GM18867 (cell line): ENCODE measurements around the gene DIS3L2.
"Not testable (repeated sequence)": the region's sequence is repeated elsewhere in the genome, so short reads cannot be mapped to it uniquely, and the experiment has no call there.

Source experiments
- ATAC-seq: cut with Tn5 transposase; IDR thresholded peaks from one replicate; pipeline ENCODE4 v1.9.1; 2021; ENCODE audit warnings: mild to moderate bottlenecking, moderate library complexity; ENCODE audit not compliant: unreplicated experiment

DIS3L2 gene

GRCh38 chr2:232111551-232111950 lies 150.0 kb downstream of the DIS3L2 start:
- no peak for ATAC-seq

DNA sequence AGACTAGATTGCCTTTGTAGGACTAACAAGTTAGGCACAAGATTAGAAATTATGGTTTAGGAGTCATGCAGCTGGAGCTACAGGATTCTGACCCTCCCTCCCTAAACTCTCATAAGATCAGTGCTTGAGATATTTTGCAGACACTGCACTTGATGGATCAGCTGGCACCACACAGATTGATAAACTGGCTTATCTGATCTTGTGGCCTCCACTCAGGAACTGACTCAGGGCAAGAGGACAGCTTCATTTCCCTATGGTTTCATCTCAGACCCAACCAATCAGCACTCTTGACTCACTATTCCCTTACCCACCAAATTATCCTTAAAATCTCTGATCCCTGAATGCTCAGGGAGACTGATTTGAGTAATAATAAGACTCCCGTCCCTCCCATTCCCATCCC lies 152.3 kb downstream of the DIS3L2 start:
- no peak for ATAC-seq

DNA sequence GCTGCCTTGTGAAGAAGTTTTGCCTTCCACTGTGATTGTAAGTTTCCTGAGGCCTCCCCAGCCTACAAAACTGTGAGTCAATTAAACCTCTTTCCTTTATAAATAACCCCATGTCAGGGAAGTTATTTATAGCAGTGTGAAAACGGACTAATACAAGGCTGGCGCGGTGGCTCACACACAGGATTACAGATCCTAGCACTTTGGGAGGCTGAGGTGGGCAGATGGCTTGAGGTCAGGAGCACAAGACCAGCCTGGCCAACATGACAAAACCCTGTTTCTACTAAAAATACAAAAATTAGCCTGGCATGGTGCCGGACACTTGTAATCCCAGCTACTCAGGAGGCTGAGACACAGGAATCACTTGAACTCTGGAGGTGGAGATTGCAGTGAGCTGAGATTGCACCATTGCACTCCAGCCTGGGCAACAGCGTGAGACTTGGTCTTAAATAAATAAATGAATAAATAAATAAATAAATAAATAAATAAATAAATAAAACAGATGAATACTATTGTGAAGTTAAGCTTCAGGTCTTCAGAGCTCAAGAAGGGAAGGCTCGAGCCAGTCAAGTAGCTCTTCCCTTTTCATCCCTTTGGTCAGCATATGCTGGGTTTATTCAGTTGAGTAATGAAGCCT lies 154.3 kb downstream of the DIS3L2 start:
- ATAC-seq, result not testable (repeated sequence)

GRCh38 chr2:232116852-232117251 lies 155.3 kb downstream of the DIS3L2 start:
- ATAC-seq, result no peak

GRCh38 chr2:232117413-232117812 lies 155.9 kb downstream of the DIS3L2 start:
- no peak for ATAC-seq

DNA sequence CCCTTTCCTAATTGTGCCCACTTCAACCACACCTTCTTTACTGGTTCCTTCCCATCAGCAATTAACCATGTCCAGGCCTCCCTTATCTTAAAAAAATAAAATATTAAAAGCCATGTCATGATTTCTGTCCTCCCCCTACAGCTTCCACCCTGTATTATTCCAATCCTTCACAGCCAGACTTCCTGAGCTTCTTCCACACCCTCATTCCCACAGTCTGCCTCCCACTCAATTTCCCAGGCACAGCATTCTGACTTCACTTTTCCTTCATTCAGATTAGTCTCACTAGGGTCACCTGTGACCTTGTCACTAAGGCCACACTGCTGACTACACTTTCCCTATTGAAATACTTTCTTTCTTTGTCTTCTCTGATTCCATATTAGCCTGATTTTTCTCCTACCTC lies 159.4 kb downstream of the DIS3L2 start:
- no peak for ATAC-seq

- ATAC-seq, result no peak
Observed at GRCh38 chr2:232124309-232124708, 162.8 kb downstream of the DIS3L2 start.

- ATAC-seq, result no peak
Observed at GRCh38 chr2:232126301-232127099, 165.0 kb downstream of the DIS3L2 start.

DNA sequence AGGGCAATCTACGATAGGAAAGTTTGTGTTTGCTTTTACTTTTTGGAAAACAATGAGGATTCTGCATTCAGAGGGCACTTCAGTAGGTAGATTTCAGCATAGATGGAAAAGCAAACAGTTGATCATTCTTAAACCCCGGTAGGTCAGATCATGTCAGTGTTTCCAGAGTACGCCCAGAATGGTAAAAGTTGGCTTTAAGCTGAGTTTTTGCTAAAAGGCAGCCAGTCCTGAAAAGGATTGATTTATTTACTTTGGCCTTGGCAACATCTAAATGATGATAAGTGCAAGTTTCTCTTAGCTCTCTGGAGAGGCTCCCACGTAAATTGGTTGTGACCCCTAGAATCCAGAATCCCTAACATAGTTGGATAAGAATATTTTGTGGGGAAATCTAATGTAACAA lies 168.0 kb downstream of the DIS3L2 start:
- no peak for ATAC-seq

- no peak for ATAC-seq
Observed at GRCh38 chr2:232132181-232132580, 170.7 kb downstream of the DIS3L2 start.

DNA sequence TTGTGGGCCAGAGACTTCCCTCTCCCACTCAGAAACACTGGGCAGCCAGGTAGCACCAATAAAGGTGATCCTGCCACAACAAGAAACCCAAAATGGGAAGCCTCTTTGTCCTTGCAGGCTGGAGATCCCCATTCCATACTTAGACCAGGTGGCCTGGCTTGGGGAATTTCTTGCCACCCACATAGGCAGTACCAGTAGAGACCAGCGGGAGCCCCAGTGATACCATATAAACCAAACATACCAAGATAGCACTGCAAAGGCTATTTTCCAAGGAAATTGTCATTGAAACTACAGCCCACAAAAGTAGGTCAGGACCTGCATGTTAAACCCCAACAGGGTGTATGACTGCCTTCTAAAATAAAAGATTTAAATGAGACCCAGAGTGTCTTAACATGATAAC lies 171.6 kb downstream of the DIS3L2 start:
- no peak for ATAC-seq

- ATAC-seq, result no peak
Observed at GRCh38 chr2:232134939-232135338, 173.4 kb downstream of the DIS3L2 start.

DNA sequence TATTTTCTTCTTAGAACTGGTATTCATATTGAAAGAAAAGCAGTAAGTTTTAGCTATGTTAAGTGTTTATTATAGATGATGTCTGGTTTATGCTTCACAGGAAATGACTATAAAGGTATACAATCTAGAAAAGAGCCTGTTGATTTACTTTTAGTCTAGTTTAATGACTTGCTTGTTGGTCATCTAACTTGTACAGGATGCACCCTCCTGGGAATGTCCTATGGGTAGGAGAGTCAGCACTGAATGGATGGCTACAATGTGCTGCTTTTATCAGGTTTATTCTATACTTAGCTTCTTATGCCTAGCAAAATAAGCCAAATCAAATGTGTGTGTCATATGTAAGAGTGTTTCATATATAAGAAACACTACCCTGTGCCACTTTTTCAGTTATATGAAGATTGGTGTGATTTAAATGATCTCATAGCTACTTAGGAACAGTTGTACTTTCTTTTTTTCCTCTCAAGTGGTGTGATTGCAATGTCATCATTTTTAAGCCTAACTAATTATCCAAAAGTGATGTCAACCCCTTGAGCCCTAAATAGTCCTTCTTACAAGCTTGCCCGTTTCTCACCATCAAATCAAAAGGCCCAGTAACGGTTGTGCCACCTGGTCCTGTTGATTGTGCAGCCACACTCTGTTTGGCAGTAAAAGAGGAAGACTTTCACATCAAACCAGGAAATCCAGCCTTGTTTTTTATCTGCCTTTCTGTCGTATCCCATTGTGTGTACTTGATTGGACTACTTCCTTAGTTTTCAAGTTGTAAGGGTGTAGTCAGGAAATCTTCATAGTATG lies 176.0 kb downstream of the DIS3L2 start:
- no peak for ATAC-seq

- ATAC-seq, result no peak
Observed at GRCh38 chr2:232138441-232138840, 176.9 kb downstream of the DIS3L2 start.

GRCh38 chr2:232139171-232139594 lies 177.7 kb downstream of the DIS3L2 start:
- ATAC-seq, result no peak

GRCh38 chr2:232139786-232140562 lies 178.5 kb downstream of the DIS3L2 start:
- ATAC-seq, result no peak

GRCh38 chr2:232141591-232141990 lies 180.1 kb downstream of the DIS3L2 start:
- ATAC-seq, result no peak

GRCh38 chr2:232142049-232142448 lies 180.5 kb downstream of the DIS3L2 start:
- no peak for ATAC-seq

GRCh38 chr2:232142502-232142901 lies 181.0 kb downstream of the DIS3L2 start:
- no peak for ATAC-seq

- ATAC-seq, result no peak
Observed at GRCh38 chr2:232146294-232146693, 184.8 kb downstream of the DIS3L2 start.
